Measurements from ENCODE around the gene NMUR2.

Gene NMUR2

DNA sequence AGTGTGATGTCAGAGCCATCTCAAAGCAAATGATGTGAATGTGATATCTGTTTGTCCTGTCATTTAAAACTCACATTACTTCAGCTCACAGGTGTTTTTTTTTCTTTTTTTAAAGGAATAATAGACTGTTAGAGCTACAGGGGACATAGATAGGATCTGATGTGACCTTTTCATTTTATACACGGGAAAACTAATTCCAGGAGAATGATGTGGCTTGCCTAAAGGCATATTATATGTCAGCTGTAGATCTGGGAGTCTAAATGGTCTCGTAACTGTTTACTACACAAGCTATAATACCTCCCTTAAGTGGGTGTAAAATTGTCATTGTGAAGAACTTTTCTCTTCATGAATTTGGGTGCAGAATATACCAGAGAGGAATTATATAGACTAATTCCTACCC, 2.0 kb downstream of the NMUR2 start:
- Mint-ChIP-seq H3K4me1 (peaks cover 6% of the 10 kb centered on the region), H3K36me3 (ENCODE audit: low read depth) (no peaks in the 10 kb centered on the region), H3K4me3 (no peak overlapping the region), H3K27me3 (ENCODE audit: low read depth, poor library complexity) (peaks cover 13% of the 10 kb centered on the region), H3K9me3 (no peaks in the 10 kb centered on the region), H3K27ac (no peak overlapping the region)
- TF ChIP-seq, protein P1, sequence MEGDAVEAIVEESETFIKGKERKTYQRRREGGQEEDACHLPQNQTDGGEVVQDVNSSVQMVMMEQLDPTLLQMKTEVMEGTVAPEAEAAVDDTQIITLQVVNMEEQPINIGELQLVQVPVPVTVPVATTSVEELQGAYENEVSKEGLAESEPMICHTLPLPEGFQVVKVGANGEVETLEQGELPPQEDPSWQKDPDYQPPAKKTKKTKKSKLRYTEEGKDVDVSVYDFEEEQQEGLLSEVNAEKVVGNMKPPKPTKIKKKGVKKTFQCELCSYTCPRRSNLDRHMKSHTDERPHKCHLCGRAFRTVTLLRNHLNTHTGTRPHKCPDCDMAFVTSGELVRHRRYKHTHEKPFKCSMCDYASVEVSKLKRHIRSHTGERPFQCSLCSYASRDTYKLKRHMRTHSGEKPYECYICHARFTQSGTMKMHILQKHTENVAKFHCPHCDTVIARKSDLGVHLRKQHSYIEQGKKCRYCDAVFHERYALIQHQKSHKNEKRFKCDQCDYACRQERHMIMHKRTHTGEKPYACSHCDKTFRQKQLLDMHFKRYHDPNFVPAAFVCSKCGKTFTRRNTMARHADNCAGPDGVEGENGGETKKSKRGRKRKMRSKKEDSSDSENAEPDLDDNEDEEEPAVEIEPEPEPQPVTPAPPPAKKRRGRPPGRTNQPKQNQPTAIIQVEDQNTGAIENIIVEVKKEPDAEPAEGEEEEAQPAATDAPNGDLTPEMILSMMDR (IDR thresholded peaks at IDR 0.05) = no peak
- no peak for DNase-seq

- no peaks in the 10 kb centered on the region for H3K36me3 Mint-ChIP-seq (ENCODE audit: low read depth)
- H3K27ac Mint-ChIP-seq = no peak overlapping the region
- H3K9me3 Mint-ChIP-seq = no peaks in the 10 kb centered on the region
- TF ChIP-seq, protein P1 (IDR thresholded peaks at IDR 0.05) = no peak
- H3K4me1 Mint-ChIP-seq = peaks cover 6% of the 10 kb centered on the region
- no peak overlapping the region for H3K4me3 Mint-ChIP-seq
- H3K27me3 Mint-ChIP-seq (ENCODE audit: low read depth, poor library complexity) = peaks cover 19% of the 10 kb centered on the region
- no peak for DNase-seq
Observed at GRCh38 chr5:152400846-152401245, 4.2 kb downstream of the NMUR2 start.

- no peaks in the 10 kb centered on the region for H3K4me1 Mint-ChIP-seq
- no peaks in the 10 kb centered on the region for H3K9me3 Mint-ChIP-seq
- no peak overlapping the region for H3K4me3 Mint-ChIP-seq
- no peak for DNase-seq
- no peaks in the 10 kb centered on the region for H3K36me3 Mint-ChIP-seq (ENCODE audit: low read depth)
- H3K27me3 Mint-ChIP-seq (ENCODE audit: low read depth, poor library complexity) = peaks cover 14% of the 10 kb centered on the region
- no peak overlapping the region for H3K27ac Mint-ChIP-seq
- TF ChIP-seq, protein P1 (IDR thresholded peaks at IDR 0.05) = no peak
Observed at GRCh38 chr5:152397581-152397980, 7.5 kb downstream of the NMUR2 start.

DNA sequence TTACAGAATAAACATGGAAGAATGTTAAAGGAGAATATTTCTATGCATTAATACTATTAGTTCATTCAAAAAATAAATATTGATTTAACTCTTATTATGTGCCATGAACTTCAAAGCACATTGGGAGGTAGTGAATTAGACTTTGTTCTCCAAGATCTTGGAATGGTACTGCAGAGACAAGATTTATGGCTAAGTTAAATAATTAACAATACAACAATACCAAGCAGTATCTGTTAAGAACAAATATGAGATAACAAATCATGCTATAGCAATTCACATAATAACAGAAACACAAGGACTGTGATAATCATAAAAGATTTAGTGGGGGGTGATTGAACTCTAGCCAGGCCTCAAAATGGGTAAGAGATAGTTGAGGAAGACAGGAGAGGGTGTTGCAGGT, 11.6 kb downstream of the NMUR2 start:
- no peak overlapping the region for H3K4me3 Mint-ChIP-seq
- H3K36me3 Mint-ChIP-seq (ENCODE audit: low read depth) = no peaks in the 10 kb centered on the region
- TF ChIP-seq, protein P1 (IDR thresholded peaks at IDR 0.05) = no peak
- H3K27me3 Mint-ChIP-seq (ENCODE audit: low read depth, poor library complexity) = peaks cover 12% of the 10 kb centered on the region
- peaks cover 21% of the 10 kb centered on the region for H3K9me3 Mint-ChIP-seq
- no peak overlapping the region for H3K27ac Mint-ChIP-seq
- DNase-seq = no peak
- H3K4me1 Mint-ChIP-seq = no peaks in the 10 kb centered on the region

GRCh38 chr5:152389208-152389849, 15.8 kb downstream of the NMUR2 start:
- Mint-ChIP-seq H3K27ac (no peak overlapping the region), H3K27me3 (ENCODE audit: low read depth, poor library complexity) (peaks cover 6% of the 10 kb centered on the region), H3K4me1 (no peaks in the 10 kb centered on the region), H3K4me3 (no peak overlapping the region), H3K9me3 (peaks cover 21% of the 10 kb centered on the region), H3K36me3 (ENCODE audit: low read depth) (no peaks in the 10 kb centered on the region)
- DNase-seq = no peak
- TF ChIP-seq, protein P1 (IDR thresholded peaks at IDR 0.05) = no peak

DNA sequence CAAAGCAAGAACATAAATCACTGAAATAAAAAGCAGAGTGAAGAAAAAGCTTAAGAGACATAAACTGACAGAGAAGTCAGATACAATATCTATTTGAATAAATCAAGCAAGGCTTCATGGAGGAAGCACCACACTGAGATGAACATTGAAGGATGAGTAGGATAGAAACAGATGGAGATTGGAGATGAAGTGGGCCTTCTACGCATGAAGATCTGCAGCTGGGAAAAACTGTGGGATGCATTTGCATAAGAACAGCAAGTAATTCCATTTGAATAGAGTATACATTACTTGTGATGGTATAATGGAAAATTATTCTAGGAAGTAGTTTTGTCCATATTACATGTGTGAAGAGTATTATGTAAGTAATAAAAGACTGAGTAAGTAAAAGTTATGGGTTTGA, 16.5 kb downstream of the NMUR2 start:
- no peak overlapping the region for H3K27ac Mint-ChIP-seq
- H3K36me3 Mint-ChIP-seq (ENCODE audit: low read depth) = no peaks in the 10 kb centered on the region
- peaks cover 21% of the 10 kb centered on the region for H3K9me3 Mint-ChIP-seq
- peaks cover 4% of the 10 kb centered on the region for H3K27me3 Mint-ChIP-seq (ENCODE audit: low read depth, poor library complexity)
- no peaks in the 10 kb centered on the region for H3K4me1 Mint-ChIP-seq
- TF ChIP-seq, protein P1 (IDR thresholded peaks at IDR 0.05) = no peak
- H3K4me3 Mint-ChIP-seq = no peak overlapping the region
- DNase-seq = no peak
